NK-92 treated with Interleukin-12 subunit alpha and Interleukin-12 subunit beta, amount 100 ng/mL, for 24 hours (cell line): Measurements from ENCODE around the gene GRB14.
"Not testable (repeated sequence)": the region's sequence is repeated elsewhere in the genome, so short reads cannot be mapped to it uniquely, and the experiment has no call there.

Experiments
- DNase-seq: peaks from one replicate; lab custom pipeline; 2025; lab: John Stamatoyannopoulos, UW

The GRB14 gene

GRCh38 chr2:164495491-164496223 is 125.6 kb downstream of the GRB14 start:
- no peak for DNase-seq

- DNase-seq = no peak
These were observed 135.7 kb downstream of the GRB14 start for GRCh38 chr2:164485541-164485940.

GRCh38 chr2:164479460-164479859 is 141.8 kb downstream of the GRB14 start:
- no peak for DNase-seq

- no peak for DNase-seq
These were observed 143.1 kb downstream of the GRB14 start for GRCh38 chr2:164478205-164478604.

- no peak for DNase-seq
These were observed 146.4 kb downstream of the GRB14 start for GRCh38 chr2:164474873-164475272.

GRCh38 chr2:164473021-164473420 is 148.3 kb downstream of the GRB14 start:
- no peak for DNase-seq

GRCh38 chr2:164465047-164465446 is 156.2 kb downstream of the GRB14 start:
- DNase-seq = not testable (repeated sequence)

GRCh38 chr2:164464376-164464775 is 156.9 kb downstream of the GRB14 start:
- DNase-seq = no peak

GRCh38 chr2:164458792-164459191 is 162.5 kb downstream of the GRB14 start:
- DNase-seq = no peak

GRCh38 chr2:164457271-164457670 is 164.0 kb downstream of the GRB14 start:
- no peak for DNase-seq

GRCh38 chr2:164456619-164457018 is 164.7 kb downstream of the GRB14 start:
- DNase-seq = no peak

GRCh38 chr2:164453656-164454305 is 167.5 kb downstream of the GRB14 start:
- no peak for DNase-seq

GRCh38 chr2:164450278-164450677 is 171.0 kb downstream of the GRB14 start:
- DNase-seq = no peak

GRCh38 chr2:164449706-164450105 is 171.6 kb downstream of the GRB14 start:
- no peak for DNase-seq

- no peak for DNase-seq
These were observed 173.6 kb downstream of the GRB14 start for GRCh38 chr2:164447660-164448059.
